Measurements from ENCODE around the gene CYP24A1.

GRCh38 chr20:54108817-54109216, 65.0 kb downstream of the CYP24A1 start:
- TF ChIP-seq CTCF (IDR thresholded peaks at IDR 0.05) = no peak
- TF ChIP-seq EZH2 (IDR thresholded peaks at IDR 0.05; ENCODE audit: borderline replicate concordance, insufficient read depth, low read depth, low read length, poor library complexity, severe bottlenecking) = no peak

All from B cell (primary cell).